ENCODE data around the gene KCNJ6.
"Not testable (repeated sequence)": the region's sequence is repeated elsewhere in the genome, so short reads cannot be mapped to it uniquely, and the experiment has no call there.

Gene KCNJ6

GRCh38 chr21:37920302-37920701 is 4.0 kb upstream of the KCNJ6 start:
- H3K9me3 ChIP-seq (ENCODE audit: control extremely low read depth in 1 of 5, control insufficient read depth in 4 of 5, insufficient read depth in 2 of 5, low read depth in 1 of 5, low read length in 4 of 5); CTCF ChIA-PET; H3K4me3 ChIP-seq (ENCODE audit: control insufficient read depth in 1 of 7, extremely low read depth in 1 of 7, insufficient read depth in 4 of 7, low read depth in 2 of 7, low read length in 6 of 7); DNase-seq; POLR2A ChIA-PET; H3K27ac ChIP-seq (ENCODE audit: insufficient read depth in 1 of 2, low read depth in 1 of 2, low read length in 2 of 2, poor library complexity in 1 of 2, severe bottlenecking in 2 of 2); H3K36me3 ChIP-seq (ENCODE audit: control insufficient read depth in 4 of 4, insufficient read depth in 4 of 4, low read length in 3 of 4): not testable (repeated sequence)
- Histone ChIP-seq H3K27me3 (replicated peaks in 2 of 5; ENCODE audit: control insufficient read depth in 4 of 5, insufficient read depth in 5 of 5, low read length in 4 of 5) (peaks cover 12 to 48% (median 23%) of the 10 kb centered on the region in 5 experiments), H3K4me1 (ENCODE audit: control extremely low read depth in 1 of 4, control insufficient read depth in 4 of 4, insufficient read depth in 4 of 4, low read length in 3 of 4) (peaks cover 0 to 14% (median 10%) of the 10 kb centered on the region in 4 experiments)
- WGBS (ENCODE audit: insufficient coverage) = 89% methylated on average over 7 of the region's 8 CpGs

DNA sequence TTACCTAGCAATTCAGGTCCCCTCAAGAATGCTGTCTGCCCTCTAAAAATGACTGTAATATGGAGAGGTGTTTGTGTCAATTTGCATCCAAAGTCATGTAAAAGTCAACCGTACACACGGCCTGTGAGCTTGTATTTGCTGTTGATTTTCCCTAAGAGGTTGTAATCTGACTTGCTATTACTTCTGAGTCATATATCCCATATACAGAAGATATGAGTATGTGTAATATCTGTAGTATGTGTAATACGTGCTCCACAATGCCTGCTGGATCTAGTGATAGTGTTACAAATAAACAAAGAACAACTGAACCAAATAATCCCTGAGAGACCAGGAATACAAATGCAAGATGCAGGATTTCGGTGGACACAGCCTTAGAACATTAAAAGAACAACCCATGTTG is 1.4 kb upstream of the KCNJ6 start:
- Histone ChIP-seq H3K4me1 (ENCODE audit: control extremely low read depth in 1 of 4, control insufficient read depth in 4 of 4, insufficient read depth in 4 of 4, low read length in 3 of 4) (peaks cover 0 to 16% (median 10%) of the 10 kb centered on the region in 4 experiments), H3K27me3 (replicated peaks in 2 of 5; ENCODE audit: control insufficient read depth in 4 of 5, insufficient read depth in 5 of 5, low read length in 4 of 5) (peaks cover 21 to 73% (median 34%) of the 10 kb centered on the region in 5 experiments), H3K4me3 (ENCODE audit: control insufficient read depth in 1 of 7, extremely low read depth in 1 of 7, insufficient read depth in 4 of 7, low read depth in 2 of 7, low read length in 6 of 7) (no peak overlapping the region), H3K27ac (ENCODE audit: insufficient read depth in 1 of 2, low read depth in 1 of 2, low read length in 2 of 2, poor library complexity in 1 of 2, severe bottlenecking in 2 of 2) (no peak overlapping the region), H3K36me3 (ENCODE audit: control insufficient read depth in 4 of 4, insufficient read depth in 4 of 4, low read length in 3 of 4) (no peaks in the 10 kb centered on the region), H3K9me3 (ENCODE audit: control extremely low read depth in 1 of 5, control insufficient read depth in 4 of 5, insufficient read depth in 2 of 5, low read depth in 1 of 5, low read length in 4 of 5) (peaks cover 0 to 6% (median 0%) of the 10 kb centered on the region in 5 experiments)
- ChIA-PET POLR2A (no interaction called here), CTCF (interaction anchor here (1.2 to 1.5 kb wide), 2 partner anchors 23 to 159 kb away, joined by 3 to 7 read pairs; no protein-coding TSS in a partner anchor)
- no CpG with 5 or more reads among the region's 4 CpGs for WGBS (ENCODE audit: insufficient coverage)
- DNase-seq = no peak

DNA sequence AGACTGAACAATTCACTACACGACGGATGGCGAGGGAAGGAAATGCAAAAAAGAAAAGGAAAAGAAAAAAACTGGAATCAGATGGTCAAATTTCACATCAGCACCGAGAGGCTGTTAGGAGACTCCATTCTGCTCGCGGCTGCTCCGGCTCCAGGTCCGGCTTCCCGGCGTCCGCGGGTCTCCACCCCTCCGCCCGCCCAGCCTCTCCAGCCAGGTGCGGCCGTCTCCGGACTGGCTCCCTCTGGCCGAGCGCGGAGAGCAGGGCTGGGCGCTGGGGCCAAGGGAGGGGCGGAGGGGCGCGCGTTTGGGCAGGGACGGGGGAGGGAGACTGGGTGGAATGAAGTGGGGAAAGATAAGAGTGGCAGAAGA is 332 bp downstream of the KCNJ6 start:
- POLR2A ChIA-PET = interaction anchor here (0.7 kb wide), 1 partner anchor 85 kb away, joined by 4 read pairs; no protein-coding TSS in a partner anchor
- DNase-seq = no peak
- H3K4me3 ChIP-seq (ENCODE audit: control insufficient read depth in 1 of 7, extremely low read depth in 1 of 7, insufficient read depth in 4 of 7, low read depth in 2 of 7, low read length in 6 of 7) = peak overlapping the region in 3 of 7 experiments; percentile 10 to 38 (median 19)
- H3K27me3 ChIP-seq (replicated peaks in 2 of 5; ENCODE audit: control insufficient read depth in 4 of 5, insufficient read depth in 5 of 5, low read length in 4 of 5) = peaks cover 21 to 84% (median 40%) of the 10 kb centered on the region in 5 experiments
- H3K4me1 ChIP-seq (ENCODE audit: control extremely low read depth in 1 of 4, control insufficient read depth in 4 of 4, insufficient read depth in 4 of 4, low read length in 3 of 4) = peaks cover 0 to 16% (median 10%) of the 10 kb centered on the region in 4 experiments
- H3K27ac ChIP-seq (ENCODE audit: insufficient read depth in 1 of 2, low read depth in 1 of 2, low read length in 2 of 2, poor library complexity in 1 of 2, severe bottlenecking in 2 of 2) = no peak overlapping the region
- peaks cover 0 to 6% (median 0%) of the 10 kb centered on the region in 5 experiments for H3K9me3 ChIP-seq (ENCODE audit: control extremely low read depth in 1 of 5, control insufficient read depth in 4 of 5, insufficient read depth in 2 of 5, low read depth in 1 of 5, low read length in 4 of 5)
- 5% methylated on average over 16 of the region's 26 CpGs for WGBS (ENCODE audit: insufficient coverage)
- CTCF ChIA-PET = interaction anchor here (1.1 kb wide), 1 partner anchor 157 kb away, joined by 8 read pairs; no protein-coding TSS in a partner anchor
- no peaks in the 10 kb centered on the region for H3K36me3 ChIP-seq (ENCODE audit: control insufficient read depth in 4 of 4, insufficient read depth in 4 of 4, low read length in 3 of 4)

DNA sequence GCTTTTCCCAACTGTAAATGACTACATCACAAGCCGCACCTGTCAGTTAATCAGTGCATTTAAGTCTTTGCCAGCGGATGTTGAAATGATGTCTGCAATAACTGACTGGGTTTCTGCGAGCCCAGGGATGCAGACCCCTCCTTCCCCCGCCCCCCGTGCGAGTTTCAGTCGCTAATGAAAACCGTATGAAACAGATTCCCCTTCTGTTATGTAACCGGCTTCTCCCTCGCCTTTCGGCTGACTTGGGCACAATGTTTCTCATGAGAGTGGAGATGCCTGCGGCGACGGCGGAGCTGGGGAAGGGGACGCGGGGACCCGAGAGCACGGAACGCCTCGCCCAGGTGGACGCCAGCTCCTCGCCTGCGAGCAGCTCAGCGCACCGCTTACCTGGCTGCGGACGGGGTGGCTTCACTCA is 753 bp downstream of the KCNJ6 start:
- Histone ChIP-seq H3K4me3 (ENCODE audit: control insufficient read depth in 1 of 7, extremely low read depth in 1 of 7, insufficient read depth in 4 of 7, low read depth in 2 of 7, low read length in 6 of 7) (peak overlapping the region in 2 of 7 experiments; percentile 10 to 38), H3K27ac (ENCODE audit: insufficient read depth in 1 of 2, low read depth in 1 of 2, low read length in 2 of 2, poor library complexity in 1 of 2, severe bottlenecking in 2 of 2) (no peak overlapping the region), H3K27me3 (replicated peaks in 2 of 5; ENCODE audit: control insufficient read depth in 4 of 5, insufficient read depth in 5 of 5, low read length in 4 of 5) (peaks cover 21 to 86% (median 40%) of the 10 kb centered on the region in 5 experiments), H3K4me1 (ENCODE audit: control extremely low read depth in 1 of 4, control insufficient read depth in 4 of 4, insufficient read depth in 4 of 4, low read length in 3 of 4) (peaks cover 0 to 16% (median 10%) of the 10 kb centered on the region in 4 experiments), H3K9me3 (ENCODE audit: control extremely low read depth in 1 of 5, control insufficient read depth in 4 of 5, insufficient read depth in 2 of 5, low read depth in 1 of 5, low read length in 4 of 5) (peaks cover 0 to 6% (median 0%) of the 10 kb centered on the region in 5 experiments), H3K36me3 (ENCODE audit: control insufficient read depth in 4 of 4, insufficient read depth in 4 of 4, low read length in 3 of 4) (no peaks in the 10 kb centered on the region)
- ChIA-PET CTCF (no interaction called here), POLR2A (interaction anchor here (0.7 kb wide), 1 partner anchor 85 kb away, joined by 4 read pairs; no protein-coding TSS in a partner anchor)
- peak in 1 of 3 donors; percentile 3 for DNase-seq
- WGBS (ENCODE audit: insufficient coverage) = 6% methylated on average over 26 of the region's 28 CpGs

GRCh38 chr21:37912616-37913015 is 3.6 kb downstream of the KCNJ6 start:
- H3K4me1 ChIP-seq (ENCODE audit: control extremely low read depth in 1 of 4, control insufficient read depth in 4 of 4, insufficient read depth in 4 of 4, low read length in 3 of 4) = peaks cover 0 to 16% (median 10%) of the 10 kb centered on the region in 4 experiments
- ChIA-PET CTCF (interaction anchor here (0.9 to 1.3 kb wide), 3 partner anchors 17 to 212 kb away, joined by 3 read pairs; no protein-coding TSS in a partner anchor), POLR2A (no interaction called here)
- H3K27me3 ChIP-seq (replicated peaks in 2 of 5; ENCODE audit: control insufficient read depth in 4 of 5, insufficient read depth in 5 of 5, low read length in 4 of 5) = peaks cover 16 to 88% (median 37%) of the 10 kb centered on the region in 5 experiments
- H3K9me3 ChIP-seq (ENCODE audit: control extremely low read depth in 1 of 5, control insufficient read depth in 4 of 5, insufficient read depth in 2 of 5, low read depth in 1 of 5, low read length in 4 of 5) = no peaks in the 10 kb centered on the region
- no peak overlapping the region for H3K27ac ChIP-seq (ENCODE audit: insufficient read depth in 1 of 2, low read depth in 1 of 2, low read length in 2 of 2, poor library complexity in 1 of 2, severe bottlenecking in 2 of 2)
- no peak for DNase-seq
- H3K36me3 ChIP-seq (ENCODE audit: control insufficient read depth in 4 of 4, insufficient read depth in 4 of 4, low read length in 3 of 4) = no peaks in the 10 kb centered on the region
- H3K4me3 ChIP-seq (ENCODE audit: control insufficient read depth in 1 of 7, extremely low read depth in 1 of 7, insufficient read depth in 4 of 7, low read depth in 2 of 7, low read length in 6 of 7) = no peak overlapping the region

GRCh38 chr21:37909936-37910335 is 6.3 kb downstream of the KCNJ6 start:
- WGBS (ENCODE audit: insufficient coverage) = 92% methylated on average over 6 of the region's 6 CpGs

GRCh38 chr21:37908691-37909090 is 7.6 kb downstream of the KCNJ6 start:
- no peaks in the 10 kb centered on the region for H3K36me3 ChIP-seq (ENCODE audit: control insufficient read depth in 4 of 4, insufficient read depth in 4 of 4, low read length in 3 of 4)

More at GRCh38 chr21:37909936-37910335, 6.3 kb downstream of the KCNJ6 start:
- POLR2A ChIA-PET = no interaction called here
- Histone ChIP-seq H3K27me3 (replicated peaks in 2 of 5; ENCODE audit: control insufficient read depth in 4 of 5, insufficient read depth in 5 of 5, low read length in 4 of 5) (peaks cover 9 to 75% (median 22%) of the 10 kb centered on the region in 5 experiments), H3K27ac (ENCODE audit: insufficient read depth in 1 of 2, low read depth in 1 of 2, low read length in 2 of 2, poor library complexity in 1 of 2, severe bottlenecking in 2 of 2) (no peak overlapping the region), H3K9me3 (ENCODE audit: control extremely low read depth in 1 of 5, control insufficient read depth in 4 of 5, insufficient read depth in 2 of 5, low read depth in 1 of 5, low read length in 4 of 5) (no peaks in the 10 kb centered on the region), H3K4me1 (ENCODE audit: control extremely low read depth in 1 of 4, control insufficient read depth in 4 of 4, insufficient read depth in 4 of 4, low read length in 3 of 4) (peaks cover 0 to 2% (median 0%) of the 10 kb centered on the region in 4 experiments), H3K36me3 (ENCODE audit: control insufficient read depth in 4 of 4, insufficient read depth in 4 of 4, low read length in 3 of 4) (no peaks in the 10 kb centered on the region), H3K4me3 (ENCODE audit: control insufficient read depth in 1 of 7, extremely low read depth in 1 of 7, insufficient read depth in 4 of 7, low read depth in 2 of 7, low read length in 6 of 7) (no peak overlapping the region)
- no peak for DNase-seq
- CTCF ChIA-PET = no interaction called here

More at GRCh38 chr21:37908691-37909090, 7.6 kb downstream of the KCNJ6 start:
- no peak overlapping the region for H3K27ac ChIP-seq (ENCODE audit: insufficient read depth in 1 of 2, low read depth in 1 of 2, low read length in 2 of 2, poor library complexity in 1 of 2, severe bottlenecking in 2 of 2)
- CTCF ChIA-PET = no interaction called here
- H3K4me3 ChIP-seq (ENCODE audit: control insufficient read depth in 1 of 7, extremely low read depth in 1 of 7, insufficient read depth in 4 of 7, low read depth in 2 of 7, low read length in 6 of 7) = no peak overlapping the region
- H3K4me1 ChIP-seq (ENCODE audit: control extremely low read depth in 1 of 4, control insufficient read depth in 4 of 4, insufficient read depth in 4 of 4, low read length in 3 of 4) = no peaks in the 10 kb centered on the region
- H3K9me3 ChIP-seq (ENCODE audit: control extremely low read depth in 1 of 5, control insufficient read depth in 4 of 5, insufficient read depth in 2 of 5, low read depth in 1 of 5, low read length in 4 of 5) = no peaks in the 10 kb centered on the region
- DNase-seq = no peak
- H3K27me3 ChIP-seq (replicated peaks in 2 of 5; ENCODE audit: control insufficient read depth in 4 of 5, insufficient read depth in 5 of 5, low read length in 4 of 5) = peaks cover 3 to 66% (median 12%) of the 10 kb centered on the region in 5 experiments
- POLR2A ChIA-PET = no interaction called here
- WGBS (ENCODE audit: insufficient coverage) = no CpG with 5 or more reads among the region's 2 CpGs

Data from common myeloid progenitor, CD34-positive (primary cell).